A673 (cell line): ENCODE measurements around the gene MAP3K7CL. TPM values are rescaled to one million over a fixed set of nuclear protein-coding genes. Genes with fewer than 3 reads are reported as not detected.

Experiments
- BruUV-seq: library from RNA; stranded (reverse); fragments of 400-500 nt; replicated peaks from 2 replicates; lab custom pipeline; 2021; lab: Mats Ljungman, UMichigan
- CTCF ChIA-PET: fragments of 300-600 bp; sonication (Branson Sonifier 250); formaldehyde crosslinking; loops from one replicate; lab custom pipeline; 2022; ENCODE audit warnings: antibody characterized with exemption; lab: Charles Lee
- POLR2A ChIA-PET: fragments of 300-600 bp; sonication (Branson Sonifier 250); formaldehyde crosslinking; loops from one replicate; lab custom pipeline; 2022; ENCODE audit warnings: antibody characterized with exemption; ENCODE audit not compliant: low non-redundant PET; lab: Charles Lee
- DNase-seq: peaks from one replicate; pipeline ENCODE4 v3.0.0-alpha.2; 2015; ENCODE audit warnings: low spot score
- H3K27ac ChIP-seq: fragments of 200-600 bp; sonication (generic); 2 replicates; pipeline ENCODE4 v1.5.1; 2016; ENCODE audit warnings: mixed run types, low read depth, mild to moderate bottlenecking, mixed read lengths, antibody characterized with exemption, low read length; ENCODE audit not compliant: poor library complexity, severe bottlenecking
- H3K27me3 ChIP-seq: fragments of 200-600 bp; sonication (generic); replicated peaks from 2 replicates; pipeline ENCODE4 v1.6.1; 2017; ENCODE audit warnings: mixed run types, low read depth, mild to moderate bottlenecking, mixed read lengths, antibody characterized with exemption, low read length; ENCODE audit not compliant: insufficient read depth, poor library complexity
- H3K36me3 ChIP-seq: fragments of 200-600 bp; sonication (generic); 2 replicates; pipeline ENCODE4 v1.6.1; 2016; ENCODE audit warnings: mixed run types, mild to moderate bottlenecking, mixed read lengths, antibody characterized with exemption, low read length; ENCODE audit not compliant: insufficient read depth, poor library complexity, severe bottlenecking
- H3K4me1 ChIP-seq: fragments of 200-600 bp; sonication (generic); 2 replicates; pipeline ENCODE4 v1.6.1; 2017; ENCODE audit warnings: mixed run types, mild to moderate bottlenecking, mixed read lengths, antibody characterized with exemption, low read length; ENCODE audit not compliant: insufficient read depth, poor library complexity, severe bottlenecking
- H3K4me3 ChIP-seq: fragments of 200-600 bp; sonication (generic); 2 replicates; pipeline ENCODE4 v1.5.1; 2016; ENCODE audit warnings: low read depth, mixed run types, mild to moderate bottlenecking, mixed read lengths, low read length; ENCODE audit not compliant: poor library complexity, severe bottlenecking
- H3K9me3 ChIP-seq: fragments of 200-600 bp; sonication (generic); 2 replicates; pipeline ENCODE4 v1.6.1; 2016; ENCODE audit warnings: mixed run types, low read depth, mild to moderate bottlenecking, mixed read lengths, antibody characterized with exemption, low read length; ENCODE audit not compliant: poor library complexity, severe bottlenecking
- CTCF ChIP-seq: fragments of 300-800, 200-600 bp; sonication (generic); conservative IDR thresholded peaks from 2 replicates; pipeline ENCODE4 v1.5.1; 2017; ENCODE audit warnings: low read depth, mild to moderate bottlenecking, antibody characterized with exemption, low read length, moderate library complexity, mixed read lengths
- EZH2 ChIP-seq: fragments of 200-600 bp; sonication (generic); IDR thresholded peaks from 2 replicates; pipeline ENCODE4 v1.6.1; 2017; ENCODE audit warnings: borderline replicate concordance, low read depth, mild to moderate bottlenecking, mixed read lengths, antibody characterized with exemption, low read length; ENCODE audit not compliant: poor library complexity, severe bottlenecking
- intact Hi-C: fragments of 100-400 bp; cut with micrococcal nuclease; formaldehyde crosslinking; loops from one replicate; pipeline ENCODE4 v1.10.0; 2022; ENCODE audit not compliant: unreplicated experiment
- total RNA-seq: library from RNA; stranded (reverse); gene quantifications from 2 replicates; pipeline ENCODE4 v1.2.3, GENCODE V29; 2021

The MAP3K7CL gene
- total RNA-seq, 1 experiment from 2014 or later, result 2.2 TPM

GRCh38 chr21:29205988-29206387 is 75.5 kb downstream of the MAP3K7CL start:
- H3K27ac ChIP-seq, result peak overlapping the region; percentile 12
- POLR2A ChIA-PET, result no interaction called here
- peaks cover 29% of the 10 kb centered on the region for H3K9me3 ChIP-seq
- no peak for DNase-seq
- H3K27me3 ChIP-seq, result no peaks in the 10 kb centered on the region
- peaks cover 40% of the 10 kb centered on the region for H3K4me1 ChIP-seq
- H3K4me3 ChIP-seq, result no peak overlapping the region
- TF ChIP-seq EZH2 (no peak), CTCF (no peak)
- CTCF ChIA-PET, result no interaction called here
- no TSS peak for BruUV-seq
- intact Hi-C loops, result loop anchor here (10.0 kb wide), 1 partner anchor 509 kb away; no protein-coding TSS in a partner anchor
- H3K36me3 ChIP-seq, result peaks cover 4% of the 10 kb centered on the region

GRCh38 chr21:29206445-29206844 is 76.0 kb downstream of the MAP3K7CL start:
- Histone ChIP-seq H3K9me3 (peaks cover 29% of the 10 kb centered on the region), H3K4me3 (no peak overlapping the region), H3K4me1 (peaks cover 40% of the 10 kb centered on the region), H3K27ac (peak overlapping the region; percentile 12), H3K27me3 (no peaks in the 10 kb centered on the region), H3K36me3 (peaks cover under 1% of the 10 kb centered on the region)
- no peak for TF ChIP-seq CTCF
- BruUV-seq, result no TSS peak
- intact Hi-C loops, result loop anchor here (10.0 kb wide), 1 partner anchor 508 kb away; no protein-coding TSS in a partner anchor
- ChIA-PET POLR2A (no interaction called here), CTCF (no interaction called here)
- DNase-seq, result no peak

GRCh38 chr21:29207201-29207600 is 76.8 kb downstream of the MAP3K7CL start:
- no peak overlapping the region for H3K4me3 ChIP-seq
- peaks cover 41% of the 10 kb centered on the region for H3K4me1 ChIP-seq
- ChIA-PET CTCF (no interaction called here), POLR2A (no interaction called here)
- intact Hi-C loops, result loop anchor here (10.0 kb wide), 1 partner anchor 508 kb away; no protein-coding TSS in a partner anchor
- no peak for TF ChIP-seq CTCF
- TF ChIP-seq EZH2, result no peak
- H3K27me3 ChIP-seq, result no peaks in the 10 kb centered on the region
- peak overlapping the region; percentile 96 for H3K27ac ChIP-seq
- DNase-seq, result no peak
- peaks cover 21% of the 10 kb centered on the region for H3K9me3 ChIP-seq
- BruUV-seq, result no TSS peak
- H3K36me3 ChIP-seq, result no peaks in the 10 kb centered on the region
